GM21529 (cell line): ENCODE measurements around the gene DPYSL5.
"Not testable (repeated sequence)": the region's sequence is repeated elsewhere in the genome, so short reads cannot be mapped to it uniquely, and the experiment has no call there.

Source experiments
- ATAC-seq: cut with Tn5 transposase; IDR thresholded peaks from one replicate; pipeline ENCODE4 v1.9.1; 2021; ENCODE audit not compliant: unreplicated experiment

The DPYSL5 gene

GRCh38 chr2:26874514-26874913 is 26.6 kb downstream of the DPYSL5 start:
- no peak for ATAC-seq

DNA sequence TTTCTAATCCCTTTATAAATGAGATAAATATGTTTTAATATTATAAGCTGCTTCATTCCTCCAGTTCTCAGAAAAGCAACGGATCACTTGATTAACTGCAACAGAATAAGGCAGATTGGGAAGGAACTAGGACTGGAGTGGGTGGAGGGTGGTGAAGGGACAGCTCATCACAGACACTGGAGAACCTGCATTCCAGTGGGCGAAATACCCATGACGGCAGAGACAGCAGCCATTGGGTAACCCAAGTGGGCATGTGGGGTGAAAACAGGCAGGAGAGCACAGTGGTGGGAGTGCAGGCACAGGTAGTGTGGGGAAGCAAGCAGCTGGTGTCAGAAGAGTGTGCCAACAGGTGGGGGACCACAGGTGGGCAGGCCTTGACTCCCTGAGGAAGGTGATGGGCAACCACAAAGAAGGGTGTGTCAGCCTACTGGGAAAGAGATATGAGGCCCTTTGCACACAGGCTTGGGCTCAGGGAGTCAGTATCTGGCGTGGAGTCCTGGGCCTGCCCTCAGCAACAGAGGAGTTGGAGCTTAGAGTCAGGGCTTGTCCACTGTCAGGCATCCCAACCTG is 27.2 kb downstream of the DPYSL5 start:
- ATAC-seq: no peak

- no peak for ATAC-seq
Measured at GRCh38 chr2:26875808-26876207, 27.9 kb downstream of the DPYSL5 start.

DNA sequence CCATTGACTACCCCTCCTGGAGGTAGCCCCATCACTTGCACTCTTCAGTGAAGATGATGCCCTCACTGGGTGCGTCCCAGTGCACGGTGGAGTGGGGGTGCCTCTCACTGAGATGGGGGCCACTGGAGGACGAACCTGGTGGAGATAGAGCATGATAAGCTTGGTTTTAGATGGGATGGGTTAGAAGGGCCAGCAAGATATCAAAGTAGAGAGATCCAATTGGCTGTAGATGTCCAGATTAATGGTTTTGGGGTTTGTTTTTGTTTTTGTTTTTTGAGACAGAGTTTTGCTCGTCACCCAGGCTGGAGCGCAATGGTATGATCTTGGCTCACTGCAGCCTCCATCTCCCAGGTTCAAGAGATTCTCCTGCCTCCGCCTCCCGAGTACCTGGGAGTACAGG is 28.3 kb downstream of the DPYSL5 start:
- no peak for ATAC-seq

DNA sequence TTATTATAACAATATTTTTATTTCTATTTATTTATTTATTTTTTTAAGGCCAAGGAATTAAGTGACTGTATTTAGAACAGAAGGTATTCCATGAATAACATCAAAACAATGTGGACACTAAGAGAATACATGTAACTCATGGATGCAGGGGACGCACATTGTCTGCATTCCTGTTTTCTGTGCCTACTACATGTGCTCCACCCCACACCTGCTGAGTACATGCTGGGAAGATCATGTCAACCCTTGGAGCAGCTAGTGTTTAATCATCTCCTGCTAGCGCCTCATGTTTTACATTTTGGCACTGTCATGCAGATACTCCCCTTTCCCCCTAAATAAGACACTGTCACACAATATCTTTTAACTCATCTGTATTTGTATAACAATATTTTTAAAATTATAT is 29.3 kb downstream of the DPYSL5 start:
- no peak for ATAC-seq

- no peak for ATAC-seq
Measured at GRCh38 chr2:26880161-26880560, 32.2 kb downstream of the DPYSL5 start.

GRCh38 chr2:26880910-26881435 is 33.0 kb downstream of the DPYSL5 start:
- ATAC-seq: no peak

DNA sequence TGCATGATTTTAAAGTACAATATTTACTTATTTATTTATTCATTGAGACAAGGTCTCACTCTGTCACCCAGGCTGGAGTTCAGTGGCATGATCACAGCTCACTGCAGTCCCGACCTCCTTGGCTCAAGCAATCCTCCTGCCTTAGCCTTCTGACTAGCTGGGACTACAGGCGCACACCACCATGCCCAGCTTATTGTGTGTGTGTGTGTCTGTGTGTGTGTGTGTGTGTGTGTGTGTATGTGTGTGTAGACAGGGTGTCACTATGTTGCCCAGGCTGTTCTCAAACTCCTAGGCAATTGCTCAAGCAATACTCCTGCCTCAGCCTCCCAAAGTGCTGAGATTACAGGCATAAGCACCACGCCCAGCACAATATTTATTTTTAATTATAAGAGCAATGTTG is 34.3 kb downstream of the DPYSL5 start:
- not testable (repeated sequence) for ATAC-seq

DNA sequence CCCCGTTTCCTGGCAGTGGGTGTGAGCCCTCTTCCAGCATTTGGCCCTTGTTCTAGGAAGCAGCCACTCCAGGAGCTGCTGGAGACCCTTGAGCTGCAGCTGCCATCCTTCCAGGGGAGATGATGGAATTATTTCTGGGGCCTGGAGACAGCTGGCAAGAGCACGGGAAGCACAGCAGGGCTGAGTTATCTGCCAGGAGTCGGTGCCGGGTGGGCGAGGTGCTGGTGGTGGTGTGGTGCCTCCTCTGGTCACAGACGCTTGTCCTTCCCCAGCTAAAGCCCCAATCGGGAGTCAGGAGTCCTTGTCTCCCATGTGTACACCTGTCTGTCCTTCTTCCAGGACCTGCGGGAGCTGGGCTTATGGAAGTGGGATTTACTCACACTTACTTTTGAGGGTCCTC is 36.0 kb downstream of the DPYSL5 start:
- no peak for ATAC-seq

DNA sequence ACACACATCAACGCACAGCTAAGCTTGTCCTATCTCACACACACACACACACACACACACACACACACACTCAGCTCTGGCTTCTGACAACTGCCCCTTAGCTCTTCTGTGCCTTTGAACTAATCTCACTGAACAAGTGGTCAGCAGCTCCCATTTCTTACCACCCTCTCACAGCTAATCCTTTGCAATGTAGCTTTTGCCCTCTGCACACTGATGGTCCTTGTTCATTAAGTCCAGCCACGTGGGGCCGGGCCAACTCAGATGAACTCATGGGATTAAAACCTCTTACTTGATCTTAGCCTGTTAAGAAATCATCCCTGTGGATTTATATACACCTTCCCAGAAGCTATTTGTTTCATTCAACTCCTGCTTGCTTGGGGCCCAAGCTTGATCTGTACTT is 36.6 kb downstream of the DPYSL5 start:
- no peak for ATAC-seq

GRCh38 chr2:26885651-26886329 is 37.9 kb downstream of the DPYSL5 start:
- ATAC-seq: no peak

DNA sequence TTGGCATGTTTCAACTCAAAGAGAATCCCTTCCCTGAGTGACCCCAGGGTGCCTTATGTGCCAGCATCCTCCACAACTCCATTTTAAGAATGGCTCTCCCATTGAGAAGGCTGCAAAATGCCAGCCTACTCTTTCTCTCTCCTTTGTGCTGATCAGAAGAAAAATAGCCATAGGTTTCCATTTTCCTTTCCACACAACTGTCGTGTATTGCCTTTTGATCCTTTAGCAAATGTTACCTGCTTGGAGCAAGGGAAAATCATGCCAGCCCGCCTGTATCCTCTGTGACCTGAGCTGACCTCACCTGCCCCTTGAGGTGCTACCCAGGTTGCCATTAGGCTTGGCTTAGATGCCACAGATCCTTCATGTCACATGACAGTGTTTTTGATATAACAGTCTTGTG is 38.8 kb downstream of the DPYSL5 start:
- no peak for ATAC-seq

- ATAC-seq: no peak
Measured at GRCh38 chr2:26887151-26887550, 39.2 kb downstream of the DPYSL5 start.

DNA sequence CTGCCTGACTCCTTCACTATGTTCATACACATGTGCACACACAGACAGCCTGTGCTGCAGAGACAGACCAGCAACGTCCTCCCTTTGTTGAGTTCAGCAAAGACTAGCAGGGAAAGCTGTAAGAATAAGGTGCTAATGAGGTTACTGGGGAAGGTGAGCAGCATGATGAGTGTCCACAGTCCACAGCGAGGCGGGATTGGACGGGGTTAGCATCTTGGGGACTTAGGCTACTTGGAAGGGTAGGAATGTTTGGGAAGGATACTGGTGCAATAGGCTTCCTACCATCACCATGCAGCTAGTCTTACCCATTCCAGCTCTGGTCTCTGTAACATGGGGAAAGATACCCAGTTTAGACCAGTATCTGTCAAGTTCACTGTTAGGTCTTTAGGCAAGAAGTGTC is 41.9 kb downstream of the DPYSL5 start:
- ATAC-seq: no peak

DNA sequence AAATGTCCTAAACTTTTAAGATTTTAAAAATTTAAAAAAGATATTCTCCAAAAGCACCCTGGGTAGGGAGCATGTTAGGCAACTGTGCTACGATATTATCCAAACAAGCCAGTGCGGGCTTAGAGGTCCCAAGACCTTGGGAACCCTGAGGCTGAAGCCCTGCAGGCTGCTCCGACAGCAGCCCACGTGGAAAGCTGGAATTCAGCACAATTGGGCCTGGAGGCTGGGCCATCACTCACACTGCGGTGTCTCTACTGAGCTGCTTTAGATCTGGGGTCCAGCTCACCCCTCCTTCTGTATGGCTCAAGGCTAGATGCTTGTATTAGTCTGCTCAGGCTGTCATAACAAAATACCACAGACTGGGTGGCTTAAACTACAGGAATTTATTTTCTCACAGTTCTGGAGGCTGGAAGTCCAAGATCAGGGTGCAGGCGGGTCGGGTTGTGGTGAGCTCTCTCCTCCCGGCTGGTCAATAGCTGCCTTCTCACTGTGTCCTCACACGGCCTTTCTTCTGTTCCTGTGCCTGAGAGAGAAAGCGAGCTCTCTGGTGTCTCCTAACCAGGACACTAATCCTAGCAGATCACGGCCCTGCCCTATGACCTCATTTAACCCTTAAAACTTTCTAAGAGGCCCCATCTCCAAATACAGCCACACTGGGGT is 42.5 kb downstream of the DPYSL5 start:
- no peak for ATAC-seq

DNA sequence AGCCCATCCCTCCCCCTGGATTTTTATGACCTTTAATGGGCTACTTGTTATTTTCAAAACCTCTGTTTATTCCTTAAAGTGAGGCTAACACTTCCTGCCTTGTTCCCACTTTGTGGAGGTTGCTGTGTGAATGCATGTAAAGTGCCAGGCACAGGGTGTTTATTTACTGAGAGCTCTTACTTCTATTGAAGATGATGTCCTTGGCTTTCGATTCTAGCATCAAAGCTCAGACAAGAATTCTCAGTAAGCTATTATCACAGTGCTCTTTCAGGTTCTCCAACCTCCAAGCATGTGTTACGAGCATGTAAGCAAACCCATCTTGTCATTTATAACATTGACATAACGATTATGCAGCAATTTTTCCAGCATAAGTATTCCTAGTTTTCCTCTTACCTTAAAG is 44.2 kb downstream of the DPYSL5 start:
- ATAC-seq: no peak

GRCh38 chr2:26892922-26893524 is 45.1 kb downstream of the DPYSL5 start:
- ATAC-seq: no peak

GRCh38 chr2:26894136-26894535 is 46.2 kb downstream of the DPYSL5 start:
- no peak for ATAC-seq

- no peak for ATAC-seq
Measured at GRCh38 chr2:26897807-26898479, 50.0 kb downstream of the DPYSL5 start.

- no peak for ATAC-seq
Measured at GRCh38 chr2:26898480-26899078, 50.6 kb downstream of the DPYSL5 start.
